ENCODE data around the gene PKN2. TPM values are rescaled to one million over a fixed set of nuclear protein-coding genes. Genes with fewer than 3 reads are reported as not detected.

Gene PKN2
- total RNA-seq, 1 experiment from 2014 or later = 32.5 TPM

DNA sequence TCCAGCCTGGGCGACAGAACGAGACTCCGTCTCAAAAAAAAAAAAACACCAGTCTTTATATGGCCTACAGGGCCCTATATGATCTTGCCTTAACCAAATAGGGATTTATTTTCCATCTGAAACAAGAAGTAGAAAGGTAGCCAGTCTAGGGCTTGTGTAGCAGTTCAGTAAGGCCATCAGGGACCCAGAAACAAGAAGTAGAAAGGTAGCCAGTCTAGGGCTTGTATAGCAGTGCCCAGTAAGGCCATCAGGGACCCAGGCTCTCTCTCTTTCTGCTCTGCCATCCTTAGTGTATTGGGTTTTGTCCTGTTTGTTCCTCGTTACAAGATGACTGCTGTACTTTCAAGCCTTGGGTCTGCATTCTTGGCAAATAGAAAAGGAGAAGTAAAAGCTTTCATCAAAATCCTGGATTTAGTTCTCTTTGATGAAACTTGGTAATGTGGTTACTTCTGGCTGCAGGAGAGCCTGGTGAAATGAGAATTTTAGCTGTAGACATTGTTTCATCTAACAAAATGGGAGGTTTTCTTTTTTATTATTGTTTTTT lies 46.1 kb downstream of the PKN2 start:
- peaks cover 8 to 20% (median 15%) of the 10 kb centered on the region in 3 experiments for H3K36me3 Mint-ChIP-seq (ENCODE audit: insufficient read depth in 1 of 3, low read depth in 3 of 3)
- Histone ChIP-seq H3K9ac (ENCODE audit: extremely low read depth, insufficient read length, low read length) (no peak overlapping the region), H2BK12ac (ENCODE audit: insufficient read length, low read depth, low read length) (no peak overlapping the region), H3K56ac (ENCODE audit: insufficient read length, low read depth, low read length) (no peak overlapping the region), H2BK5ac (ENCODE audit: insufficient read length, low read length) (no peak overlapping the region), H4K91ac (ENCODE audit: insufficient read length, low read depth, low read length) (no peak overlapping the region), H3K27ac (ENCODE audit: insufficient read length, low read depth, low read length) (no peak overlapping the region), H4K20me1 (ENCODE audit: control insufficient read depth, insufficient read depth, insufficient read length) (no peaks in the 10 kb centered on the region), H3K23ac (ENCODE audit: insufficient read length, low read depth, low read length) (no peak overlapping the region), H2BK20ac (ENCODE audit: low read depth, low read length, poor library complexity, severe bottlenecking) (no peak overlapping the region), H3K27me3 (ENCODE audit: insufficient read depth, low read length) (no peaks in the 10 kb centered on the region), H2AFZ (ENCODE audit: low read length) (no peak overlapping the region), H3K4ac (ENCODE audit: low read depth, low read length) (no peak overlapping the region), H2BK15ac (ENCODE audit: low read depth, low read length) (no peak overlapping the region), H3K79me1 (ENCODE audit: insufficient read depth, low read depth, low read length, poor library complexity, severe bottlenecking) (peaks cover 5% of the 10 kb centered on the region), H3K14ac (ENCODE audit: insufficient read depth, low read length) (no peak overlapping the region), H3K18ac (ENCODE audit: insufficient read length, low read depth, low read length) (no peak overlapping the region), H3K79me2 (ENCODE audit: insufficient read depth, low read length) (peaks cover 9% of the 10 kb centered on the region; the same call in 1 of the 2 replicates), H2BK120ac (ENCODE audit: low read depth, low read length, poor library complexity, severe bottlenecking) (no peak overlapping the region), H2AK5ac (ENCODE audit: insufficient read length, low read length) (no peak overlapping the region), H3K4me1 (ENCODE audit: insufficient read depth, low read length) (no peaks in the 10 kb centered on the region), H4K5ac (ENCODE audit: insufficient read length, low read depth, low read length) (no peak overlapping the region), H3T11ph (ENCODE audit: low read length) (no peak overlapping the region), H4K8ac (replicated peaks; ENCODE audit: insufficient read length, low read depth, low read length) (no peak overlapping the region), H3K4me2 (ENCODE audit: insufficient read depth, insufficient read length, low read length) (no peak overlapping the region), H3K23me2 (ENCODE audit: insufficient read length, low read depth, low read length, poor library complexity, severe bottlenecking) (no peaks in the 10 kb centered on the region), H3K9me3 (ENCODE audit: control insufficient read depth, low read depth, low read length) (no peaks in the 10 kb centered on the region)
- H3K4me3 Mint-ChIP-seq = no peak overlapping the region
- H3K4me1 Mint-ChIP-seq = peaks cover 6 to 10% of the 10 kb centered on the region in 2 experiments; a peak in 3 of 4 replicates
- DNase-seq = no peak
- H3K27ac Mint-ChIP-seq = peak overlapping the region in 2 of 3 experiments; percentile 22 to 78; a peak in 3 of 7 replicates
- H3K27me3 Mint-ChIP-seq (ENCODE audit: low read depth) = no peaks in the 10 kb centered on the region
- WGBS (ENCODE audit: extremely low coverage, insufficient read length, low lambda C conversion rate) = no CpG with 5 or more reads among the region's 4 CpGs
- H3K9me3 Mint-ChIP-seq = peaks cover 3 to 10% of the 10 kb centered on the region in 2 experiments
- TF ChIP-seq, protein P1, sequence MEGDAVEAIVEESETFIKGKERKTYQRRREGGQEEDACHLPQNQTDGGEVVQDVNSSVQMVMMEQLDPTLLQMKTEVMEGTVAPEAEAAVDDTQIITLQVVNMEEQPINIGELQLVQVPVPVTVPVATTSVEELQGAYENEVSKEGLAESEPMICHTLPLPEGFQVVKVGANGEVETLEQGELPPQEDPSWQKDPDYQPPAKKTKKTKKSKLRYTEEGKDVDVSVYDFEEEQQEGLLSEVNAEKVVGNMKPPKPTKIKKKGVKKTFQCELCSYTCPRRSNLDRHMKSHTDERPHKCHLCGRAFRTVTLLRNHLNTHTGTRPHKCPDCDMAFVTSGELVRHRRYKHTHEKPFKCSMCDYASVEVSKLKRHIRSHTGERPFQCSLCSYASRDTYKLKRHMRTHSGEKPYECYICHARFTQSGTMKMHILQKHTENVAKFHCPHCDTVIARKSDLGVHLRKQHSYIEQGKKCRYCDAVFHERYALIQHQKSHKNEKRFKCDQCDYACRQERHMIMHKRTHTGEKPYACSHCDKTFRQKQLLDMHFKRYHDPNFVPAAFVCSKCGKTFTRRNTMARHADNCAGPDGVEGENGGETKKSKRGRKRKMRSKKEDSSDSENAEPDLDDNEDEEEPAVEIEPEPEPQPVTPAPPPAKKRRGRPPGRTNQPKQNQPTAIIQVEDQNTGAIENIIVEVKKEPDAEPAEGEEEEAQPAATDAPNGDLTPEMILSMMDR (conservative IDR thresholded peaks at IDR 0.05) = no peak
